GM12875 (cell line): ENCODE results near the gene C2orf76.
"Not testable (repeated sequence)": the region's sequence is repeated elsewhere in the genome, so short reads cannot be mapped to it uniquely, and the experiment has no call there.

Experiments
- H3K4me3 ChIP-seq: one replicate; pipeline ENCODE4 v1.5.1; 2011; ENCODE audit warnings: low read depth, low read length, control low read depth
- TF ChIP-seq, protein P1 (sequence below): IDR thresholded peaks from 2 replicates; pipeline ENCODE4 v1.5.1; 2011; ENCODE audit warnings: low read depth, mild to moderate bottlenecking, control low read depth, inconsistent platforms, low read length, moderate library complexity, borderline replicate concordance; ENCODE audit not compliant: insufficient read depth

Gene C2orf76

DNA sequence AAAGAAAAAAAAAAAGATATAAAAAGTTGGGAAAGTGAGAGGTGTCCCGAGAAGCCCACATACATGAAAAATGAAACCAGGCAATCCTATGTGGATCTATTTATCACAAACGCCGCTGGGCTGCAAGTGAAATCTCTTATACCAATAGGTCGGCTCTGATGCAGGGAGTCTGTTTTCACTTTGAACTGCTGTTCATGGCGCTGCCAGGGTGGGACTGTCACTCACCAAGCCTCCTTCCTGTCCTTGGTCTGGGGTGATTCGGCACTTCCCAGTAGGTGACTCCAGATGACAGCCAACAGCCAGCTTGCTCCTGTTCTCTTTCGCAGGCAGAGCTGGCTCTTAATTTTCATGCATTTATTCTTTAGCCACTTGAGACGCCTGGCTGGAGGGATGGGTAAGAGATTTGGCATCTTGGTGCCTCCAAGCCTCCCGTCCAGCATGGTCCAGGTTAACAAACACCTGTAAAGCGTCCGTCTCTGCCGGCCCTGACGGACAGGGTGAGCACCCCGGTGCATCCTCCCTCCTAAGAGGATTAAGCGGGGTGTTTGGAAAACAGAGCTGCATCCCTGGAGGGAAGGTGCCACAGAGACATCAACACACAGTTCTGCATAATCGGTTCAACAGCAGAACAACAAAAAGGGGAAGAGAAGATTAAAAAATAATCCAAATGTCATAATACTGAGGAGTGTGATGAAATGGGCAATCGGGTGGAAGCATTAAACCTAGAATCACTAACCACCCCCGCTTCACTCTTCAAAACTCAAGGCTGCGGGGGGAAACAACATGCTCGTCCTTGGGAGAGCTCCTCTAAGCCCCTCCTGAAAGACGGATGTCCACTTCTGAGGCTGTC, 84.3 kb downstream of the C2orf76 start:
- H3K4me3 ChIP-seq, result no peak overlapping the region
- TF ChIP-seq, protein P1, sequence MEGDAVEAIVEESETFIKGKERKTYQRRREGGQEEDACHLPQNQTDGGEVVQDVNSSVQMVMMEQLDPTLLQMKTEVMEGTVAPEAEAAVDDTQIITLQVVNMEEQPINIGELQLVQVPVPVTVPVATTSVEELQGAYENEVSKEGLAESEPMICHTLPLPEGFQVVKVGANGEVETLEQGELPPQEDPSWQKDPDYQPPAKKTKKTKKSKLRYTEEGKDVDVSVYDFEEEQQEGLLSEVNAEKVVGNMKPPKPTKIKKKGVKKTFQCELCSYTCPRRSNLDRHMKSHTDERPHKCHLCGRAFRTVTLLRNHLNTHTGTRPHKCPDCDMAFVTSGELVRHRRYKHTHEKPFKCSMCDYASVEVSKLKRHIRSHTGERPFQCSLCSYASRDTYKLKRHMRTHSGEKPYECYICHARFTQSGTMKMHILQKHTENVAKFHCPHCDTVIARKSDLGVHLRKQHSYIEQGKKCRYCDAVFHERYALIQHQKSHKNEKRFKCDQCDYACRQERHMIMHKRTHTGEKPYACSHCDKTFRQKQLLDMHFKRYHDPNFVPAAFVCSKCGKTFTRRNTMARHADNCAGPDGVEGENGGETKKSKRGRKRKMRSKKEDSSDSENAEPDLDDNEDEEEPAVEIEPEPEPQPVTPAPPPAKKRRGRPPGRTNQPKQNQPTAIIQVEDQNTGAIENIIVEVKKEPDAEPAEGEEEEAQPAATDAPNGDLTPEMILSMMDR, result no peak

DNA sequence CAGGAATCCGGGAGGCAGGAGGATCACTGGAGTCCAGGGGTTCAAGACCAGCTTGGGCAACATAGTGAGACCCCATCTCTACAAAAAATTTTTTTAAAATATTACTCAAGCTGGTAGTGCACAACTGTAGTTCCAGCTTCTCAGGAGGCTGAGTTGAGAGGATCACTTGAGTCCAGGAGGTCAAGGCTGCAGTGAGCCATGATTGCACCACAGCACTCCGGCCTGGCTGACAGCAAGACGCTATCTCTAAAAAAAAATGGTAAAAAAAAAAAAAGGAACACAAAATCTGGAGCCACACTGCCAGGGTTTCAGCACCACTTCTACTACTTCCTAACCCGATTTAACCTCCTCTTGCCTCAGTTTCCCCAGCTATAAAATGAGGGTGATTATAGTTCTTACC, 86.0 kb downstream of the C2orf76 start:
- TF ChIP-seq, protein P1, result no peak
- H3K4me3 ChIP-seq, result no peak overlapping the region

- H3K4me3 ChIP-seq, result no peak overlapping the region
- TF ChIP-seq, protein P1, result no peak
These were observed 87.0 kb downstream of the C2orf76 start for GRCh38 chr2:119279666-119280065.

DNA sequence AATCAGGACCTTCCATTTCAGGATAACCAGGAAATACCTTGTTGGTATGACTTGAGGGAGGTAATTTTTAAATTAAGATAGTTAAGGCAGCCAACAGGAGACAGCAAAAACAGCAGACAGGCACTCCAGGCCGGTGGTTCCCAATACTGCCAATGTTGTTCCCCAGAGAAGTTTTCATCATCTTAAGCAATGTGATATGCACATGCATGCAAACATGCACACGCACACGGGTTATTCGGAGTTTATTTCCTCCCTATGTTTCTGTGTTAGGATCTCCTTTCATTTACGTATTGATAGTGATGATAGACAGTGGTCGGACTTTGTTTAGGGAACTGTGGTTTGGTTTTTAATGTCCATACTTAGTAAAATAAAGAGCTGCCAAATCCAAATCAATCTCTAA, 87.7 kb downstream of the C2orf76 start:
- TF ChIP-seq, protein P1, result no peak
- H3K4me3 ChIP-seq, result no peak overlapping the region

DNA sequence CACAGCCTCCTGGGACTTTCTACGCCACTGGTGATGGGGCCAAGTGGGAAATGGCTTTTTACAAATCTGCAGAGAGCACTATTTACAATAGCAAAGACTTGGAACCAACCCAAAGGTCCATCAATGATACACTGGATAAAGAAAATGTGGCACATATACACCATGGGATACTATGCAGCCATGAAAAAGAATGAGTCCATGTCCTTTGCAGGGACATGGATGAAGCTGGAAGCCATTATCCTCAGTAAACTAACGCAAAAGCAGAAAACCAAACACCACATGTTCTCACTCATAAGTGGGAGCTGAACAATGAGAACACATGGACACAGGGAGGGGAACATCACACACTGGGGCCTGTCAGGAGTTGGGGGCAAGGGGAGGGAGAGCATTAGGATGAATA, 88.2 kb downstream of the C2orf76 start:
- not testable (repeated sequence) for H3K4me3 ChIP-seq

GRCh38 chr2:119276864-119277263, 89.8 kb downstream of the C2orf76 start:
- TF ChIP-seq, protein P1, result no peak
- no peak overlapping the region for H3K4me3 ChIP-seq

- TF ChIP-seq, protein P1, result no peak
- H3K4me3 ChIP-seq, result no peak overlapping the region
These were observed 99.0 kb downstream of the C2orf76 start for GRCh38 chr2:119267604-119268003.

- H3K4me3 ChIP-seq, result no peak overlapping the region
- TF ChIP-seq, protein P1, result no peak
These were observed 100.5 kb downstream of the C2orf76 start for GRCh38 chr2:119266091-119266589.
